Right lobe of liver (tissue), 6 donors: ENCODE results near the gene TSPAN14. TPM values are rescaled to one million over a fixed set of nuclear protein-coding genes. Genes with fewer than 3 reads are reported as not detected.
A peak's percentile ranks its signal among the peaks of the same experiment; 100 is the strongest.
"Not testable (repeated sequence)": the region's sequence is repeated elsewhere in the genome, so short reads cannot be mapped to it uniquely, and the experiment has no call there.

Experiments used
- ATAC-seq, 4 donors: fragments of 200-7000 bp; cut with Tn5 transposase; one replicate each; pipeline ENCODE4 v1.9.1; 2020; ENCODE audit warnings: mild to moderate bottlenecking in 4 of 4, moderate library complexity in 4 of 4
- DNase-seq, 3 donors: peaks; one replicate each; pipeline ENCODE4 v3.0.0-alpha.2; 2020
- H3K27ac ChIP-seq, 3 donors: fragments of 200-600 bp; one replicate each; pipeline ENCODE4 v1.8.0; 2022
- H3K27me3 ChIP-seq, 2 donors: fragments of 200-600 bp; one replicate each; pipeline ENCODE4 v1.8.0; 2022
- H3K36me3 ChIP-seq, 4 donors: fragments of 200-600 bp; sonication (generic) in 1 of 4; one replicate each; pipeline versions ENCODE4 v1.5.1 to v1.8.0; 2017 to 2022; ENCODE audit warnings: control low read depth in 1 of 4
- H3K4me1 ChIP-seq, 4 donors: fragments of 200-600 bp; sonication (generic) in 1 of 4; one replicate each; pipeline versions ENCODE4 v1.5.1 to v1.8.0; 2017 to 2022; ENCODE audit warnings: control low read depth in 1 of 4
- H3K4me3 ChIP-seq, 3 donors: fragments of 200-600 bp; one replicate each; pipeline ENCODE4 v1.8.0; 2022
- H3K9me3 ChIP-seq, 4 donors: fragments of 200-600 bp; sonication (generic) in 1 of 4; one replicate each; pipeline versions ENCODE4 v1.5.1 to v1.8.0; 2017 to 2022; ENCODE audit warnings: control low read depth in 1 of 4
- CTCF ChIP-seq, 4 donors: fragments of 200-600 bp in 3 of 4; fragments of 450-650 bp in 1 of 4; IDR thresholded peaks; one replicate each; pipeline versions ENCODE4 v1.5.1 to v1.8.0; 2016 to 2022; ENCODE audit warnings: antibody characterized with exemption in 4 of 4, mild to moderate bottlenecking in 2 of 4
- POLR2A ChIP-seq: fragments of 450-650 bp; IDR thresholded peaks from one replicate; pipeline ENCODE4 v1.6.1; 2017; ENCODE audit warnings: antibody characterized with exemption, mild to moderate bottlenecking
- WGBS: methylation state at CpG from one replicate; pipeline ENCODE4 v1.1.6; 2018; ENCODE audit warnings: low coverage, low lambda C conversion rate; ENCODE audit not compliant: insufficient coverage; ENCODE audit errors: missing lambda C conversion rate; 5-methylcytosine and 5-hydroxymethylcytosine counted together
- intact Hi-C, 2 donors: fragments of 100-400 bp; cut with DNase I; formaldehyde crosslinking; loops; one replicate each; pipeline versions ENCODE4 v1.11.2 to v1.14.1; 2022
- total RNA-seq, 6 experiments: library from RNA; depleted of rRNA in 2 of 6; stranded (reverse); fragments of >200 nt in 2 of 6; fragmentation: NEBNext Ultra II Directional in 3 of 6; extraction: Animal tissue kit (Norgen Biotek cat#: 25700) in 3 of 6; gene quantifications; one replicate each; pipeline versions ENCODE4 v1.1.0 to v1.2.4, GENCODE V29; 2016 to 2023
- donor health status: DM: no; HTN: yes; CAD: no.
- donor health status: DM: no; HTN: no; CAD: no.
- donor health status: DM: no; HTN: no; CAD: no.
- donor health status: DM: no; HTN: yes; CAD: no.
- donor health status: DM: no; HTN: yes; CAD: no.

Gene TSPAN14
- total RNA-seq, 6 experiments from 2014 or later, result 22.1 to 39.0 (median 28.4) TPM

DNA sequence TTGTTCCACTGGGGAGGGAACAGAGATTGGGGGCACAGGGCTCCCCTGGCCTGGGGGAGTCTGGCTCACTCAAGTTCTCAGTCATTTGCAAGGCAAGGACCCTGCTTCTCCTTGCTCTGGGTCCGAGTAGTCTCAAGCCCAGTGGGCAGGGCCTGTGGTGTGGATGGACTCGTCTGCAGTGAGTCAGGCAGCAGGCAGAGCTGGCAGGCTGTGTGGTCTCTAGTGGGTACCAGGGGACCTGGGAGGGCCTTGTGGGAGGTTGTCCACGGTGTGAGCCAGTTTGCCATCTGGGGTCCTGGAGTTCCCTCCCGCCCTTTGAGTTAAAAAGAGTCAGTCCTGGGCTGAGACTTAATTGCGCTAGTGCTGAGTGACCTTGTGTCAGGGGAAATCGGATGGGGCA is 74.8 kb downstream of the TSPAN14 start:
- H3K4me1 ChIP-seq, result no peaks in the 10 kb centered on the region
- TF ChIP-seq CTCF (IDR thresholded peaks at IDR 0.05) (no peak), POLR2A (no peak)

GRCh38 chr10:80529604-80530003 is 75.5 kb downstream of the TSPAN14 start:
- intact Hi-C loops, result no loop called here
- no peak for DNase-seq
- TF ChIP-seq CTCF (IDR thresholded peaks at IDR 0.05), result no peak
- TF ChIP-seq POLR2A, result no peak
- Histone ChIP-seq H3K36me3 (no peaks in the 10 kb centered on the region), H3K4me1 (no peaks in the 10 kb centered on the region), H3K9me3 (no peaks in the 10 kb centered on the region), H3K27me3 (no peaks in the 10 kb centered on the region), H3K4me3 (no peak overlapping the region), H3K27ac (no peak overlapping the region)
- ATAC-seq, result peak; percentile 52 to 71 (median 64)
- WGBS, result 63% methylated on average over 10 of the region's 12 CpGs

More for the DNA sequence above, 74.8 kb downstream of the TSPAN14 start:
- Histone ChIP-seq H3K36me3 (no peaks in the 10 kb centered on the region), H3K27ac (no peak overlapping the region), H3K9me3 (no peaks in the 10 kb centered on the region), H3K27me3 (no peaks in the 10 kb centered on the region), H3K4me3 (no peak overlapping the region)
- intact Hi-C loops, result no loop called here
- ATAC-seq, result no peak
- 46% methylated on average over 2 of the region's 6 CpGs for WGBS
- DNase-seq, result no peak

GRCh38 chr10:80530251-80530650 is 76.1 kb downstream of the TSPAN14 start:
- H3K4me1 ChIP-seq, result no peaks in the 10 kb centered on the region
- no peaks in the 10 kb centered on the region for H3K9me3 ChIP-seq
- DNase-seq (peak in 1 of 3 donors; percentile 77), ATAC-seq (peak; percentile 70 to 89 (median 78))
- no peak overlapping the region for H3K4me3 ChIP-seq
- WGBS, result 0% methylated on average over 2 of the region's 2 CpGs
- TF ChIP-seq POLR2A, result no peak
- peak; percentile 24 to 46 (median 40) for TF ChIP-seq CTCF (IDR thresholded peaks at IDR 0.05)
- intact Hi-C loops, result no loop called here
- no peaks in the 10 kb centered on the region for H3K27me3 ChIP-seq
- H3K27ac ChIP-seq, result no peak overlapping the region
- no peaks in the 10 kb centered on the region for H3K36me3 ChIP-seq

DNA sequence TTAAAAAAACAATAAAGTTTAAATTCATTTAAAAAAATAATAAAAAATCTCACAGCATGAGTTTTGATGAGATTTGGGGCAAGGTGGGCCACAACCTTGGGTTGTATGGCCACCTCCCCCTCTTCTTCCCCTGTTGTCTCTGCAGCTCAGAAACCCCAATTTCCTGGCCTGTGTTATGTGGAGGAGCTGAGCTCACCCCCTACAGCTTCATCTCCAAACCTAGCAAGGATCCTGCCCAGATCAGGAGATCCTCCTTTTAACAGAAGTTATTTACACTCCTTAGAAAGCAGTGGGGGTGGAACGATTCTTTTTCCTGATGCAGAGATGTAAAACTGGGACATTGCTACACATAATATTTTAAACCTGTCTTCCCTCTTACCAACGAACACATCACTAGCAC is 76.7 kb downstream of the TSPAN14 start:
- H3K9me3 ChIP-seq, result no peaks in the 10 kb centered on the region
- intact Hi-C loops, result no loop called here
- H3K36me3 ChIP-seq, result no peaks in the 10 kb centered on the region
- TF ChIP-seq POLR2A, result no peak
- 31% methylated on average over 2 of the region's 2 CpGs for WGBS
- DNase-seq (no peak), ATAC-seq (no peak)
- H3K4me1 ChIP-seq, result no peaks in the 10 kb centered on the region
- H3K27ac ChIP-seq, result no peak overlapping the region
- H3K27me3 ChIP-seq, result no peaks in the 10 kb centered on the region
- H3K4me3 ChIP-seq, result no peak overlapping the region

DNA sequence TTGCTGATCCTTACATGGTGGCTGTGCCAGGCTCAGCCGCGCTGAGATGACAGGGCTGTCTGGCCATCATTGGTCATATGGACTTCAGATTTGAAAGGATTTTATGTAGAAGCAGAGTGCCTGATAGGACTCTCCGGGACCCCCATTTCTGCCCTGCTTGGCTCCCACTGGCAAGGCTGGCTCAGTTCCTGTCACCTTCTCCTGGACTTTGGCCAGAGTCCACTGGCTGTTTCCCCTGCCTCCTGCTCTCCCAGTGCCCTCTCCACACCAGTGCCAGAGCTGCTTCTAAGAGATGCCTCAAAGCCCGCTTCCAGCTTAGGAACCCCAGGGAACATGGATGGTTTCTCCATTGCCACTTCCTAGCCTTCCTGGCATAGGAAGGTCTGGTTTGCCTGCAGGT is 78.5 kb downstream of the TSPAN14 start:
- intact Hi-C loops, result no loop called here
- 93% methylated on average over 3 of the region's 4 CpGs for WGBS
- ATAC-seq, result no peak

GRCh38 chr10:80534059-80534458 is 79.9 kb downstream of the TSPAN14 start:
- no CpG with 5 or more reads among the region's 25 CpGs for WGBS
- H3K9me3 ChIP-seq, H3K4me3 ChIP-seq, intact Hi-C loops, H3K27ac ChIP-seq, H3K36me3 ChIP-seq, ATAC-seq, H3K4me1 ChIP-seq, H3K27me3 ChIP-seq: not testable (repeated sequence)
- peak in 1 of 3 donors; percentile 15 for DNase-seq

More for the DNA sequence above, 78.5 kb downstream of the TSPAN14 start:
- no peaks in the 10 kb centered on the region for H3K9me3 ChIP-seq
- H3K27ac ChIP-seq, result no peak overlapping the region
- TF ChIP-seq CTCF (IDR thresholded peaks at IDR 0.05) (no peak), POLR2A (no peak)
- DNase-seq, result peak in 1 of 3 donors; percentile 45
- H3K36me3 ChIP-seq, result no peaks in the 10 kb centered on the region
- H3K27me3 ChIP-seq, result no peaks in the 10 kb centered on the region
- no peaks in the 10 kb centered on the region for H3K4me1 ChIP-seq
- H3K4me3 ChIP-seq, result no peak overlapping the region

- H3K9me3 ChIP-seq, H3K36me3 ChIP-seq, ATAC-seq, H3K4me3 ChIP-seq, H3K27ac ChIP-seq, H3K4me1 ChIP-seq, H3K27me3 ChIP-seq, intact Hi-C loops: not testable (repeated sequence)
- 67% methylated on average over 1 of the region's 30 CpGs for WGBS
- peak in 1 of 3 donors; percentile 19 for DNase-seq
These were observed 80.5 kb downstream of the TSPAN14 start for GRCh38 chr10:80534646-80535045.
